Dendritic cell treated with granulocyte-macrophage colony-stimulating factor and Interleukin-4, amounts not matched to agents 40 ng/mL and 50 ng/mL, for 4 days (primary cell): ENCODE measurements around the gene POU2AF3.
"Not testable (repeated sequence)": the region's sequence is repeated elsewhere in the genome, so short reads cannot be mapped to it uniquely, and the experiment has no call there.

ENCODE experiments used
- H3K27ac Mint-ChIP-seq: one replicate; pipeline ENCODE4 v1.8.0; 2022; ENCODE audit warnings: mild to moderate bottlenecking, mixed read lengths
- H3K27me3 Mint-ChIP-seq: one replicate; pipeline ENCODE4 v1.8.0; 2022; ENCODE audit warnings: mild to moderate bottlenecking, mixed read lengths
- H3K36me3 Mint-ChIP-seq: one replicate; pipeline ENCODE4 v1.8.0; 2022; ENCODE audit warnings: low read depth, mixed read lengths
- H3K4me1 Mint-ChIP-seq: one replicate; pipeline ENCODE4 v1.8.0; 2022; ENCODE audit warnings: low read depth, mixed read lengths
- H3K4me3 Mint-ChIP-seq: one replicate; pipeline ENCODE4 v1.8.0; 2022; ENCODE audit warnings: mild to moderate bottlenecking, moderate library complexity, mixed read lengths
- H3K9me3 Mint-ChIP-seq: one replicate; pipeline ENCODE4 v1.8.0; 2022; ENCODE audit warnings: mixed read lengths
- intact Hi-C: fragments of 100-400 bp; cut with micrococcal nuclease; formaldehyde crosslinking; loops from one replicate; pipeline ENCODE4 v1.15.0; 2022

Gene POU2AF3

GRCh38 chr11:111306321-111306720 lies 8.0 kb downstream of the POU2AF3 start:
- no peaks in the 10 kb centered on the region for H3K4me1 Mint-ChIP-seq
- peaks cover 14% of the 10 kb centered on the region for H3K27me3 Mint-ChIP-seq
- H3K9me3 Mint-ChIP-seq, result no peaks in the 10 kb centered on the region
- intact Hi-C loops, result no loop called here
- no peak overlapping the region for H3K4me3 Mint-ChIP-seq
- no peaks in the 10 kb centered on the region for H3K36me3 Mint-ChIP-seq
- no peak overlapping the region for H3K27ac Mint-ChIP-seq

GRCh38 chr11:111307472-111308108 lies 9.2 kb downstream of the POU2AF3 start:
- Mint-ChIP-seq H3K36me3 (no peaks in the 10 kb centered on the region), H3K9me3 (no peaks in the 10 kb centered on the region), H3K27me3 (peaks cover 11% of the 10 kb centered on the region), H3K4me1 (no peaks in the 10 kb centered on the region), H3K4me3 (no peak overlapping the region), H3K27ac (no peak overlapping the region)
- intact Hi-C loops, result no loop called here

- Mint-ChIP-seq H3K27me3 (peaks cover 11% of the 10 kb centered on the region), H3K4me3 (no peak overlapping the region), H3K27ac (no peak overlapping the region), H3K4me1 (no peaks in the 10 kb centered on the region), H3K9me3 (no peaks in the 10 kb centered on the region), H3K36me3 (no peaks in the 10 kb centered on the region)
- intact Hi-C loops, result no loop called here
Observed at GRCh38 chr11:111308140-111308539, 9.8 kb downstream of the POU2AF3 start.

GRCh38 chr11:111309215-111309915 lies 11.0 kb downstream of the POU2AF3 start:
- peaks cover 11% of the 10 kb centered on the region for H3K27me3 Mint-ChIP-seq
- no peak overlapping the region for H3K4me3 Mint-ChIP-seq
- intact Hi-C loops, result no loop called here
- H3K27ac Mint-ChIP-seq, result no peak overlapping the region
- H3K36me3 Mint-ChIP-seq, result no peaks in the 10 kb centered on the region
- no peaks in the 10 kb centered on the region for H3K9me3 Mint-ChIP-seq
- H3K4me1 Mint-ChIP-seq, result no peaks in the 10 kb centered on the region

GRCh38 chr11:111310088-111310487 lies 11.7 kb downstream of the POU2AF3 start:
- intact Hi-C loops, result no loop called here
- Mint-ChIP-seq H3K27me3 (peaks cover 9% of the 10 kb centered on the region), H3K4me3 (no peak overlapping the region), H3K36me3 (no peaks in the 10 kb centered on the region), H3K4me1 (no peaks in the 10 kb centered on the region), H3K9me3 (no peaks in the 10 kb centered on the region), H3K27ac (no peak overlapping the region)

GRCh38 chr11:111310723-111311122 lies 12.4 kb downstream of the POU2AF3 start:
- no peaks in the 10 kb centered on the region for H3K36me3 Mint-ChIP-seq
- peaks cover 9% of the 10 kb centered on the region for H3K27me3 Mint-ChIP-seq
- no peak overlapping the region for H3K27ac Mint-ChIP-seq
- no peaks in the 10 kb centered on the region for H3K9me3 Mint-ChIP-seq
- no peaks in the 10 kb centered on the region for H3K4me1 Mint-ChIP-seq
- H3K4me3 Mint-ChIP-seq, result no peak overlapping the region
- intact Hi-C loops, result no loop called here

- intact Hi-C loops, result no loop called here
- Mint-ChIP-seq H3K36me3 (no peaks in the 10 kb centered on the region), H3K4me3 (no peak overlapping the region), H3K27ac (no peak overlapping the region), H3K4me1 (no peaks in the 10 kb centered on the region), H3K9me3 (no peaks in the 10 kb centered on the region), H3K27me3 (peaks cover 5% of the 10 kb centered on the region)
Observed at GRCh38 chr11:111312076-111312475, 13.7 kb downstream of the POU2AF3 start.

GRCh38 chr11:111319296-111319695 lies 20.9 kb downstream of the POU2AF3 start:
- intact Hi-C loops, result no loop called here
- Mint-ChIP-seq H3K27ac (no peak overlapping the region), H3K4me3 (no peak overlapping the region), H3K36me3 (no peaks in the 10 kb centered on the region), H3K9me3 (no peaks in the 10 kb centered on the region), H3K27me3 (peaks cover 2% of the 10 kb centered on the region), H3K4me1 (no peaks in the 10 kb centered on the region)

GRCh38 chr11:111320199-111320598 lies 21.9 kb downstream of the POU2AF3 start:
- H3K27ac Mint-ChIP-seq, H3K27me3 Mint-ChIP-seq, H3K4me3 Mint-ChIP-seq, H3K36me3 Mint-ChIP-seq, H3K9me3 Mint-ChIP-seq, intact Hi-C loops, H3K4me1 Mint-ChIP-seq: not testable (repeated sequence)

- Mint-ChIP-seq H3K27ac (no peak overlapping the region), H3K4me3 (no peak overlapping the region), H3K36me3 (no peaks in the 10 kb centered on the region), H3K27me3 (peaks cover 4% of the 10 kb centered on the region), H3K4me1 (no peaks in the 10 kb centered on the region), H3K9me3 (no peaks in the 10 kb centered on the region)
- intact Hi-C loops, result no loop called here
Observed at GRCh38 chr11:111320728-111321568, 22.6 kb downstream of the POU2AF3 start.

- Mint-ChIP-seq H3K4me3 (no peak overlapping the region), H3K27me3 (peaks cover 3% of the 10 kb centered on the region), H3K4me1 (no peaks in the 10 kb centered on the region), H3K9me3 (no peaks in the 10 kb centered on the region), H3K36me3 (no peaks in the 10 kb centered on the region), H3K27ac (no peak overlapping the region)
- intact Hi-C loops, result no loop called here
Observed at GRCh38 chr11:111322534-111322933, 24.2 kb downstream of the POU2AF3 start.

GRCh38 chr11:111324277-111324720 lies 26.0 kb downstream of the POU2AF3 start:
- no peaks in the 10 kb centered on the region for H3K36me3 Mint-ChIP-seq
- H3K4me3 Mint-ChIP-seq, result no peak overlapping the region
- no peak overlapping the region for H3K27ac Mint-ChIP-seq
- H3K9me3 Mint-ChIP-seq, result no peaks in the 10 kb centered on the region
- H3K4me1 Mint-ChIP-seq, result no peaks in the 10 kb centered on the region
- intact Hi-C loops, result no loop called here
- H3K27me3 Mint-ChIP-seq, result peaks cover 3% of the 10 kb centered on the region

GRCh38 chr11:111325259-111325658 lies 26.9 kb downstream of the POU2AF3 start:
- intact Hi-C loops, result no loop called here
- Mint-ChIP-seq H3K9me3 (no peaks in the 10 kb centered on the region), H3K27me3 (peaks cover 3% of the 10 kb centered on the region)

GRCh38 chr11:111326824-111327223 lies 28.5 kb downstream of the POU2AF3 start:
- Mint-ChIP-seq H3K36me3 (no peaks in the 10 kb centered on the region), H3K27ac (no peak overlapping the region), H3K4me3 (no peak overlapping the region), H3K27me3 (peaks cover 3% of the 10 kb centered on the region), H3K4me1 (no peaks in the 10 kb centered on the region), H3K9me3 (no peaks in the 10 kb centered on the region)
- intact Hi-C loops, result no loop called here

More at GRCh38 chr11:111325259-111325658, 26.9 kb downstream of the POU2AF3 start:
- Mint-ChIP-seq H3K4me3 (no peak overlapping the region), H3K4me1 (no peaks in the 10 kb centered on the region), H3K27ac (no peak overlapping the region), H3K36me3 (no peaks in the 10 kb centered on the region)
